Left forelimb (tissue), 1 donor: ENCODE measurements around the gene PLEKHA7.
"Not testable (repeated sequence)": the region's sequence is repeated elsewhere in the genome, so short reads cannot be mapped to it uniquely, and the experiment has no call there.

ENCODE experiments used
- DNase-seq: peaks from one replicate; pipeline ENCODE4 v3.0.0-alpha.2; 2018; ENCODE audit warnings: low spot score

The PLEKHA7 gene

DNA sequence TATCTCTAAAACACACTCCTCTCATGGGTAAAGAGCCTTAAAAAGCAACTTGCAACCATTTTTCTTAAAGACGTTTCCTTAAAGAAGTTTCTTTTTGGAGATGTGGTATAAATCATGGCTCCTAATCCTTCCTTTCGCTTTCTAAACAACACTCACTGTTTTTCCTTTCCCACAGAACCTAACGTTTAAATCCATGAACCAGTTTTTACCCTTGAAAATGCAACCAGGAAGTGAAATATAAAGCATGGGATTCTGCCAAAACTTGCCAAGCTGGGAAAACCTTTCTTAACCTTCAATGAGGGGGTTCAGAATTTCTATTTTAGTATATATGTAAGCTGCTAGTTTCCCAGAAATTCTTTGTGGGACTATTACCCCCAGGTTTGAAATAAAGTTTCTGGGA lies 8.6 kb downstream of the PLEKHA7 start:
- DNase-seq, result no peak

DNA sequence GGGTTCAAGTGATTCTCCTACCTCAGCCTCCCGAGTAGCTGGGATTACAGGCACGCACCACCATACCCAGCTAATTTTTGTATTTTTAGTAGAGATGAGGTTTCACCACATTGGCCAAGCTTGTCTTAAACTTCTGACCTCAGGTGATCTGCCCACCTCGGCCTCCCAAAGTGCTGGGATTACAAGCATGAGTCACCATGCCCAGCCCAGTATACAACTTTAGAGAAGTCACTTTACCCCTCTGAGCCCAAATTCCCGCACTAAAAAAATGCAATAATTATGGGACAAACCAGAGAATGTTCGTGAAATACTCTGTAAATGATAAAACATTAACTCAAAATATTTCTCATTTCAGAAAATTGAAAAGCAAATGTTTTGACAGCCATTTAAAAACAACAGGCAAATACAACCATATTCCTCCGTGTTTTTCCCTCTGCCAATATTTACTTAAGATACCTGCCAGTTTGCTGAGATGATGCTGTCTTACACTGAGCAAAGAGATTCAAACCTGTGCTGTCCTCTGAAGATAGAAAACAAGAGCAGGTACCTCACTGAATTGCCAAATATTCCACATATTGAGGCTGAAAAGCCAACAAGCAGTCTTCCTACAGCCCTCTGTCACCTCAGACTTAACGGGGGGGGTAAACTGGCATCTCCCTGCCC lies 9.6 kb downstream of the PLEKHA7 start:
- DNase-seq, result no peak

DNA sequence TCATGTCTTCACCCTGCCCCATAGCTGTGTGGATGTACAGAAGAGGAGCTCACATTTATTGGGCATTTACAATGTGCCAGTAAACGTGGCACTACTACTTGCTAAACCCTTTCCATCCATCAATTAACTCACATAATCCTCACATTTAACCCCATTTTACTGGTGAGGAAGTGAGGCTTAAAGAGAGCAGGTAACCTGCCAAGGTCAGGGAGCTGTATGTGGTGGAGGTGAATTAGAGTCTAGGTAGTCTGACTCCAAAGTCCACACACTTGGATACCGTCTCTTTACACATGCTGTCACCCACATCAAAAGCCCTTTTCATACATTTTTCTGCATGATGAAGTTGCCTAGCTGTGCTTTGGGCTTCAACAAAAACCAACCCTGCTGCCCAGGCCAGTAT lies 10.8 kb downstream of the PLEKHA7 start:
- no peak for DNase-seq

DNA sequence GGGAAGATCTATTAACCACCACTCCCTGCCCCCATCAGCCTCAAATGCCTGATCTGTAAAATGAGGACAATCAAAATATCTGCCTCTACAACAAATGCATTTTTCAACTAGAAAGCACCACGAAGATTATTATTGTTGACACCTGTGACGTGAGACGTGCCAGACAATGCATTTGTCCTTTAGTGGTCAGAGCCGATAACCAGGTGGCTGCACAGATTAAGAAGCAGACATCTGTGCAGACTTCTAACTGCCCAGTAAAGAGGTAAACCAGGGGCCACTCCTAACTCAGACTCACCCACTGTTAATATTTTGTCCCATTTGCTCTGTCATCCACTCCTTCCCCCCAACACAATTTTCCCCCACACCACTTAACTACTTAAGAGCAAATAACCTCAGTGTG lies 11.7 kb downstream of the PLEKHA7 start:
- no peak for DNase-seq

DNA sequence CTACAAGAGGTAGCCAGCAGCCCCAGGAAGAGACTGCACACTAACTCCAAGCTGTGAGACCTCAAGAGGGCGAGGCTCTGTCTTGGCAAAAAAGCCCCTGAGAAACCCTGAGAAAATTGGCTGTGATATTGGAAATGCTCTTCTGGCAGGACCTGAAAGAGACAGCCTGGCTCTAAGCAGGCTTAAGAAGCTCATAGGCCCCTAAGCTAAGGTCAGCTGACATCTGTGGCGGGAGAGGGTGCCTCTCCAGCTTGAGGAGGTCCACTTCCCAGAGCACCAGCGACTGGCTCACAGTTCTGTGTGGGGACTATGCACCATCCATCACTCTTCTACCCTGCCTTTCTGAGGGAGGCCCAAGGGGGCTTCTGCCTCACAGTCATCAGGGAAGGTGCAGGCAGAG lies 12.4 kb downstream of the PLEKHA7 start:
- no peak for DNase-seq

DNA sequence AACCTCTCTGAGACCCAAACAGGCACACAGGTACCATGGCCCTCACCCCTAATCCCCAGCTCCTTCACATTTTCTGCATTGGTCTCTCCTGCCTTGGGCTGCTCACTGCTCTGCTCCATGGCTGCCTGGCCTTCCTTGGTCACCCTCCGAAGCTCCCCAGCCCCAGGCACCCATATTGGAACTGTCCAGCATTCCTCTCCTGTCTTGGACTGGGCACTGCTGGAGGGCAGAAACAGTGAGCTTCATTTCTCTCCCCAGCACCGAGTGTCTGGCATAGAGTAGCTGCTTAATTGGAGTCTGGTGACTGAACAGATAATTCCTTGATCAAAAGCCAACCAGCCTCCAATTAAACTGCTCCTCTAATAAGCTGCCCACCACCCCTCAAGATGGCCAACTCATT lies 13.2 kb downstream of the PLEKHA7 start:
- no peak for DNase-seq

DNA sequence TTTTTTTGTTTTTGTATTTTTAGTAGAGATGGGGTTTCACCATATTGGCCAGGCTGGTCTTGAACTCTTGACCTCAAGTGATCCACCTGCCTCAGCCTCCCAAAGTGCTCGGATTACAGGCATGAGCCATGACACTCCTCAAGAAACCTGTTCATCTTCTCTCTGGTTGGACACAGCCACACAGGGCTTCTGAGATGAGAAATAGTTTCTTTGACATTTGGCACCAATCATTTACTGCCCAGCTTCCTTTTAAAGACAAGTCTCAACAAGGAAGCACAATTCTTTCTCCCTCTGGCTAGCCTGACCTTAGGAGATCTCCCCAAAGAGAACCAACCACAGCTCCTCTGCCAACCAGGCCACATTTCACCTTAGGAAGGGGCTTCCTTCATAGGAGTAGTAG lies 14.0 kb downstream of the PLEKHA7 start:
- not testable (repeated sequence) for DNase-seq

DNA sequence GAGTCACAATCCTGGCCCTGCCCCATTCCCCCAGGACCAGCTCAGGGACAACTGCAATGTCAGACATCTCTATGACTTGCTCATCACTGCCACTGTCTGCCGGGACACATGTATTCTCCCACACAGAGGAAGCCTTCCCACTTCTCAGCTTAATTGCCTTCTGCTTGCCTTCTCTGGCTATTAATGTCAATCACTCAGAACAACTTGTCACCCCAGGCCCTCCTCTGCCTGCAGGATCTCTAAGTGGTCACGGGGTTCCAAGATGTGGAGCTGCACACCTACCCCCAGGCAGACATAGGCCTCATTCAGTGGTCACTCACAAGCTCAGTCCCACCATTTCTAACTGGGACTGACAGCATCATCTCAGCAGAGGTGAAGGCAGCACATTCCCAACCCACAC lies 15.1 kb downstream of the PLEKHA7 start:
- no peak for DNase-seq

DNA sequence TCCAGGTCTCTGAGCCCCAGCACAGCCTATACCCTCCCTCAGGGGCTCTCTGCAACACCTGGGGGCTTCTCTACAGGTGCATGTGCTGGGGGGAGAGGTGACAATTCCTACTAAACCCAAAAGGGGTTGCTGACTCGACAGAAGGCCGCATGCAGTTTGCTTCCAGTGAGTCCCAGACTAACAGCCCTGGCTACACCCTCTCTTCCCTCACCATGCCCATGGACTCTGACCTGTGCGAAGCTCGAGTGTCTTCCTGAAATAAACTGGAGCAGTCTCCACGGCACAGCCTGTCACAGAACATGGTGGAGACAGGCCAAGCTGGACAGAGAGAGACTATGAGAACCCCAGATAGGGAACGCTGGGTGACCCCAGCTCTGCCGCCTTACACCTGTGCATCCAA lies 16.6 kb downstream of the PLEKHA7 start:
- DNase-seq, result no peak

DNA sequence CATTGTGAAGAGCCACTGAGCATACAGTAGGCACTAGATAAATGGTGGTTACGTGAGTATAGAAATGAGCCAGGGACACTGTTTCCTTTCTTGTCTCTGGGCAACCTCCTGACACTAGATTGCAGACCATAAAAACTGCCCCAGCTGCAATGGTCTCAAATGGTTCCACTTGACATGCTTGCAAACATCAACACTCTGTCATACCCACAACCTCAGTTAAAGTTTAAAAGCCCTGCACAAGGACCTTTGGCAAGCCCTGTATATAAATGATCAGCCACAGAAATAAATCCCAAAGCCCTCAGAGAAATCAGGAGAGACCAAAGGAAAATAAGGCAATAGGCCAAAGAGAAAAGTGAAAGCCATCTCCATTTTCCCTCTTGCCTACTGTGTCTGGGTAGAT lies 20.7 kb downstream of the PLEKHA7 start:
- no peak for DNase-seq

DNA sequence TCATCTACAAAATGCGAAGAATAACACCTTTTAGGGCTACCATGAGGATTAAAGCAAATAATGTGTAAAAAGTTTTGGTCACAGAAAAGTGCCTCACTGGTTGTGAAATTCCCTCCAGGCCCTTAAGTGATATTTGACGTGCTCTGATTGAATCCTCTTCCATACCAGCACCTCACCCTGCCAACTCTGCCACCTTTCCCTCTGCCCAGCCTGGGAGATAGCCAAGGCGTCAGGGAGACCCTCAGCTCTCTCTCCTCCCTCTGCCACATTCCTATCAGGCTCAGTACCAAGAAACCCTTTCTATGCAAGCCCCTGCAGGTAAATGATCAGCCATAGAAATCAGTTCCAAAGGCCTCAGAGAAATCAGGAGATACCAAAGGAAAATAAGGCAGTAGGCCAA lies 21.4 kb downstream of the PLEKHA7 start:
- no peak for DNase-seq

DNA sequence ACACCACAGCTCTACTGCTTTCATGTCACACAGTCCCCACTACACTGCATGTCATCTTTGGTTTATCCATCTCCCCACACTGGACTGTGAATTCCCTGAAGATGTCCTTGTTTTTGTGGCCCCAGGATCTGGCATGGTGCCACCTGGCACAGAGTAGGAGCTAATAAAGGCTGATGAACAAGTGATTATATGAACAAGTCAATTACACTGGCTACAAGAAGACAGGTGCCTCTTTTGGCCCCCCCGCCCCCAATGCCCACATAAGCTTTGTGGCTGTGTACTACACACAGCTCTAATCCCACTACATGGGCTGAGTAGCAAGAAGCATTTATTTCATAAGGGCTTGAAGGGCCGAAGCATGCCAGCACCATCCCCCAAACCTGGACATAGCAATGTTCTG lies 24.7 kb downstream of the PLEKHA7 start:
- no peak for DNase-seq

DNA sequence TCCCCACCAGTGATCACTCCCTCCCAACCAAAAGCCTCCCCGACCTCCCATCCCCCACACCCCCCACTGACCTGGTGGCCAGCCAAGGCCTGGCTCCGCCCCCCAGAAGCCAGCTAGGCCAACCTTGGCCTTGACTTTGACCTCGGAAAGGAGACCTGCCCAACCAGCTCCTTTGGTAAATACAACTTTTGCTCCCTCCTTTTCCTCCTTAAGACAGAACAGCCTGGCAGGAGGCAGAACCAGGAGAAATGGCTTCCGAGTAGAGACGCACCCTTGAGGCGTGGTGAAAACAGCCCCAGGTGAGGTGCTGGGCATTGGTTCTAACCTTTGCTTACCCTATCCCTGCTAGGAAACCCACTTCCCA lies 27.0 kb downstream of the PLEKHA7 start:
- no peak for DNase-seq

DNA sequence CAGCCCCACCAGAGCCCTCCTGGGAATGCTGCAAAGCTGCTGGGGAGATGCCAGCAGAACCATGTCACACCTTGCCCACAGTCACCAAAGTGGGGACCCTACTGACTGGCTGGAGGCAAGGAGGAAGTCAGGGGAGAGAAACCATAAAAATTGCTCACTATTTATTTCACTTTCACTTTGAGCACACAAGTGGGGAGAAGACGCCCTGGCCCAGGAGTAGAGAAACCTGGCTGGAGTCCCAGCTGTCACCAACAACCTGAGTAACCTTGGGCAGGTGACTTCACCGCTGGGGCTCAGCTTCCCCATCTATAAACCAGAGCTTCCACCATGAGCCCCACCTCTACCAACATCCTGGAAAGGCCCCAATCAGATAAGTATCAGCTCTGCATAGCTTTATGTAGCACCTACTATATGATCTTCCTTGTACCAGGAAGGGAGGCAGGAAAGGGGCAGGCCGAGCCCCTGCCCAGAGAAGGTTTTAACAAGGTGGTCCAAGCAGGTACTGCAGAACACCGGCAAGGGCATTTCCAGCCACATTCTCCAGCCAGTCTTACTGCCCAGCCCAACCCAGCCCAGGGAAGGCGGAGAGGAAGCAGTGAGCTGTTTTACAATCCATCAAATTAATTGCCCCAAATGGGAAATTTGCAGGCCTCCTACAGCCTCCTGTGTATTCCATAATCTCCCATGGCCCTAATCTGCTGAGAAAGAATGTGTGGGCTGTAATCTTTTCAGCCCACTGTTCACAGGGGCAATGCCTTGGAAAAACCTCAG lies 27.6 kb downstream of the PLEKHA7 start:
- DNase-seq, result no peak

DNA sequence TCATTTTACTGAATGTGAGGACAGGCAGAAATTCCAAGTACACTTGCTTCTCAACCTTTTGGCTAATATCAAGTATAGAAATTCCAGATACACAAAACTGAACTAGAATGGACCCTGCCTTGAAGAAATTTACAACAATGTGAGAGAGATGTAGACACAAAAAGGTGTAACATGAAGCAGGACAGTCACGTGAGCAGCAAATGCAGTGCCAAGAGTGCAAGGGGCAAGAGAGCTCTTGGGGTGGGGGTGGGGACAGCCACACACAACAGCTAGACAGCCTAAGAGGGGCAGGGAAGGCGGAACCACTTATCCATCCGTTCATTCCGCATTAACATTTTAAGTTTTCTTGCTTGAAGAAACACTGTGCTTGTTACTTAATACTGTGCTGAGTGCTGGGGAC lies 28.9 kb downstream of the PLEKHA7 start:
- DNase-seq, result no peak

DNA sequence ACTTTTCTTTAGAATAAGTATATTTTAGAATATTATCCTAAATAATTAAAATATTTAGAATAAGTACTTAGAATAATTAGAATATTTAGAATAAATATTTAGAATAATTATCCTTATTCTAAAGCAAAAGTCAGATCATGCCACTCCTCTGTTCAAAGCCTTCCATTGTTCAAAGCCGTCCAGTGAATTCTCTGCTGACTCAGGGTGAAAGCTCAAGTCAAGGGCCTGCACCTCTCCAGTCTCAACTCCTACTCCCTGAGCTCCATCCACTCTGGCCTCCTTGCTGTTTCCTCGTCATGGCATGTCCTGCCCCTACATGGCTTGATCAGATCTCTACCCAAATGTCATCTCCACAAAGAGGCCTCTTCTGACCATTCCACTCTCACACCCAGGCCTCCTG lies 30.0 kb downstream of the PLEKHA7 start:
- no peak for DNase-seq

DNA sequence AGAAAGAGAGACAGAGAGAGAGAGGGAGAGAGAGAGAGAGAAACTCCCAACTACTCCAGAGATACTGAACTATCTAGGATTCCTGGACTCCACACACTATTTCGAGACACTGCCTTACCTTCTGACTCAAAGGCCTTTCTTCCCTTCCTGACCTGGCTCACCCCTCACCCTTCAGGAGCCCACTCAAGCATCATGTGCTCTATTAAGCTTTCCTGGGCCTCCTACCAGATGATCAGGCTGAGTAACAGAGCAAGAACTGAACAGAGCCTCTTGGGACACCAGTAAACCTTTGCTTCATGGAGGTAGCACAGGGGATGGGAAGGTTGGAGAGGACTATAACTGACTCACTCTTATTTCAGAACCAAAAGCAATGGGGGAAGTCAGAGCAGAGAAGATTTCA lies 31.4 kb downstream of the PLEKHA7 start:
- DNase-seq, result no peak

DNA sequence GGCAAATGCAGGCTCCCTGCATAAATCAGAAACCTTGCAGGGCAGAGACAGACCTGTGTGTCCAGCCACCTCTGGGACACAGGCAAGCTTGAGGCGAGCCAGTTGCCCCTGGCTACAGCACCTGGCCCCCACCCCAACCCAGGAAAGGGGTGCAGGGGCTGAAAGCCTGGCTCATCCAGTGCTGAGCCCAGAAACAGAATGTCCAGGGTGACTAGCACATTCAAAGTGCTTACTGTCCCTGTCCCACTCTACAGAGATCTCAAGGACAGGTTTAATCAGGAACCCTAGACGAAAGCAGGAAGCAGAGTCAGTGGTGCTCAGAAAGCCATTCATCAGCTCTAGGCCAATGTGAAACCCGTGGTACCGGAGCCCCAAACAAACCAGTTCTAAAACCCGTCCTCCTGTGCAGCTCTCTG lies 31.9 kb downstream of the PLEKHA7 start:
- no peak for DNase-seq

DNA sequence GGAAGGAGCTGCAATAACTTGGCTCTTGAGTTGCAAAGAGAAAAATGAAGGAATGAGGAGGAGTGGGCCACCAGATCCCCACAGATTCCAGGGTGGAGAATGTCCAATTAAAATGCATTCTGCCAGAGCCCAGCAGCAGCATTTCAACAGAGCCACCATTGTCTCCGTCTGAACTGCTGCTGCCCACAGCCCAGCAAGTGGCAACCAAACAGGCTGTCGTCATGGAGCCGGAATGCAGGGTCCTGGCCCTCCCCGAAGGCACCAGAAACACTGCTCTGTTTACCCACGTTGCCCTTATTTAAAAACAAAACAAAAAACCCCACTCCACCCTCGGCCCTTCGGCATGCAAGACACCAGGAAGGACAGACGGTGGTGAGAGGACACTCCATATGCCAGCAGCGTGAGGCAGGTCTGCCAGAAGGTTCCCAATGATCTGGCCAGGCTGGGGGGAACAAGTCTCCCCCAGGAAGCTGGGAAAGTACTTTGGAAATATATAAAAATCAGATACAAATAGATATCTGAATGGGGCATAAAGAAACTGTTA lies 32.5 kb downstream of the PLEKHA7 start:
- DNase-seq, result no peak

DNA sequence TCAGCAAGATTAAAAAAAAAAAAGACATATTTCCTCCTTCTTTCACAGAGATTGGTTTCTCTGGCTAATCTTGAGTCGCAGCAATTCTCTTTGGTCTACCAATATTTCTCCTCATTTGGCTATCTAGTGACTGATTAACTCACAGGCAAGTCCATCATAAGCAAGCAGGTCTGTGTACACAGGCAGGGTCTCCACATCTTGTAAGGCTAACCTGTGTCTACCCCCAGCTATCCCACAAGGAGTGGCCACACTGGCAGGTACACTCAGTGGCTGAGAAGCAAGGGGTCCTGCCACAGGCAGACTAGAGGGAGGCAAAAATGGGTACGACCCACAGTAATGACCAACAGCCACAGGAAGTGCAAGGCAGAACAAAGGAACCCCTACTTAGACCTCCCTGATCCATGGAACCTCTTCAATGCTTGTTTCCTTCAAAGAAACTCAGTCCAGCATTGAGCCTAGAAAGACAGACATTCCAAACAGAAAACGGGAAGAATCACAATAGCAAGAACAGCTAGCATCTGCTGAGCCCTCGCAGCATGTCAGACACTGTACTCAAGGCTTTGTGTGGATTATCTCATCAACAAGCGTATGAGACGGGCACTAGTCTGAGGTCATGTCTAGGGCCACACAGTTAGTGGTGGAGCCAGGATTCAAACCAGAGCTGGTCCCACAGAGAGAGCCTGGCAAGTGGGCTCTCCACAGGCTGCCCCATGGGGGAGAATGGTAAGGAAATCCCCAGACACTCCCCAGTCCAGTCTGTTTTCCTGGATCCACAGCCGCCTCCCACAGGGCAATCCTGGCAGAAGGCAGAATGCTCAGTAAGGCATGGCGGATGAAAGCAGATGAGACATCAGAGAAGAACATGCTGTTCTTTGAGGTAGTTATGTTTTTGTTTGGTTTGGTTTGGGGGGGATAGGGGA lies 34.3 kb downstream of the PLEKHA7 start:
- no peak for DNase-seq

DNA sequence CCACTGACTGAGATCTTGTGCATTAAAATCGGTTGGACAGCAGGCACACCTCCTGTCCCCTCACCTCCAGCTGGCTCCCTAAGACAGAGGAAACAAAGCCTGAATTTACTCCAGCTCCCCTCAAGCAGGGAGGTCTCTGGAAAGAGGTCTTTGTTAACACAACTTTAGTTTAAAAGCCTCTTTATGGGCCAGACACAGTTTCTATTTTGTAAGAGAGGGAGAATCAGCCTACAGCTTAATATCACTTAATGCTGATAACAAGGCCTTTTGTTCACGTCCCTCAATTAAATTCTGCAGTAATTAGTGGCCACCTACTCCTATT lies 36.3 kb downstream of the PLEKHA7 start:
- DNase-seq, result no peak

DNA sequence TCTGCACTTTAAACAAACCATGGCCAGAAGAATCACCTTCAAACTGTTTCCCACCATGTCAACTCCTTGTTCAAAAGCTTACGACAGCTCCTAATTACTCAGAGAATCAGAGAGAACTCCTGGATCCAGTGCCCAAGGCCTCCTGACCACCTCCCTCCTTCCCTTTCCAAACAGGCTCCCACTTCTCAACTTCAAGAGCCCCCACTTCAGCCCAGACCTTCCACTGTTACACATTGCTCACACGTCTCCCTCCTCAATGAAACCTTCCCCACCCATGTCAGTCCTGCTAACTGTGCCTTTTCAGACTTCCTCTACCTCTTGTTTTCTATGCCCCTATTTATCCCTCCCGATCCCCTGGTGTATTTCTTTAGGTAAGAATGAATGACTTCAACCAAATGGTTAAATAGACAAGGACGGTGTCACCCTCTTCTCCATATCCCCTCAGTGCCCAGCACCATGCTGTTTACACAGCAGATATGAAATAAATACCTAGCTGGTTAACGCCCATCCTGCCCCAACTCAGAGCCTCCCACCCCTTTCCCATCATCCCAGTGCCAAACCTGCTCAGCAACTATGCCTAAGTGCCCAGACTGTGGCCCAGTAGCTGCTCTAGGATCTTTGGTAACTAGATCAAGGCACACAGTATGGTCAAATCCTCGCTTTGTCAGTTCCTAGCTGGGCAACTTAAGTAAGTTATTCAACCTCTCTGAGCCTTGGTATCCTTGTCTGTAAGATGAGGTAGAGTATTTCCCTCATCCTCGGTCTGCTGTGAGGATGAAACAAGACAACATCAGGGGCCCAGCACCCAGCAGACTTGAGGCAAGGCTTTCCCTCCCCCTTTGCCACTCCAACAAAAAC lies 36.8 kb downstream of the PLEKHA7 start:
- no peak for DNase-seq
